ENCODE results near the gene TMEM272. TPM values are rescaled to one million over a fixed set of nuclear protein-coding genes. Genes with fewer than 3 reads are reported as not detected.
A peak's percentile ranks its signal among the peaks of the same experiment; 100 is the strongest.

TMEM272 gene
- total RNA-seq, 1 donor from 2014 or later: 0.55 TPM

- DNase-seq (peak; percentile 79), ATAC-seq (peak; percentile 86)
- intact Hi-C loops (cut with micrococcal nuclease): no loop called here
These were observed 75.4 kb downstream of the TMEM272 start for GRCh38 chr13:51769455-51770127.

- DNase-seq (no peak), ATAC-seq (no peak)
- intact Hi-C loops (cut with micrococcal nuclease): no loop called here
These were observed 76.0 kb downstream of the TMEM272 start for GRCh38 chr13:51768976-51769375.

GRCh38 chr13:51768378-51768921 is 76.5 kb downstream of the TMEM272 start:
- DNase-seq (no peak), ATAC-seq (peak; percentile 19)
- intact Hi-C loops (cut with micrococcal nuclease): no loop called here

GRCh38 chr13:51767100-51767499 is 77.9 kb downstream of the TMEM272 start:
- ATAC-seq: no peak
- no peak for DNase-seq
- intact Hi-C loops (cut with micrococcal nuclease): no loop called here

GRCh38 chr13:51765142-51765515 is 79.8 kb downstream of the TMEM272 start:
- DNase-seq (no peak), ATAC-seq (no peak)
- intact Hi-C loops (cut with micrococcal nuclease): no loop called here

- intact Hi-C loops (cut with micrococcal nuclease): no loop called here
- DNase-seq: peak; percentile 82
- ATAC-seq: peak; percentile 92
These were observed 80.5 kb downstream of the TMEM272 start for GRCh38 chr13:51764184-51765141.

- ATAC-seq (no peak), DNase-seq (no peak)
- intact Hi-C loops (cut with micrococcal nuclease): no loop called here
These were observed 81.5 kb downstream of the TMEM272 start for GRCh38 chr13:51763486-51763885.

Other genes with a start within 250 kb of the TMEM272 start
- gene DHRS12, start 41.0 kb downstream of the TMEM272 start, total RNA-seq: 11.6 TPM
- gene CCDC70, start 16.8 kb upstream of the TMEM272 start, total RNA-seq: not detected
- gene ATP7B, start 166.3 kb upstream of the TMEM272 start, total RNA-seq: 4.9 TPM
- gene ALG11, start 167.2 kb upstream of the TMEM272 start, total RNA-seq: 18.4 TPM
- 10.7 TPM for gene UTP14C, start 179.5 kb upstream of the TMEM272 start, total RNA-seq

Data from left ventricle myocardium superior (tissue), 1 donor.